ENCODE data around the gene CRACDL. TPM values are rescaled to one million over a fixed set of nuclear protein-coding genes. Genes with fewer than 3 reads are reported as not detected.

CRACDL gene
- total and polyA plus RNA-seq, 12 donors, result 0.33 to 3.4 (median 2.1) TPM

DNA sequence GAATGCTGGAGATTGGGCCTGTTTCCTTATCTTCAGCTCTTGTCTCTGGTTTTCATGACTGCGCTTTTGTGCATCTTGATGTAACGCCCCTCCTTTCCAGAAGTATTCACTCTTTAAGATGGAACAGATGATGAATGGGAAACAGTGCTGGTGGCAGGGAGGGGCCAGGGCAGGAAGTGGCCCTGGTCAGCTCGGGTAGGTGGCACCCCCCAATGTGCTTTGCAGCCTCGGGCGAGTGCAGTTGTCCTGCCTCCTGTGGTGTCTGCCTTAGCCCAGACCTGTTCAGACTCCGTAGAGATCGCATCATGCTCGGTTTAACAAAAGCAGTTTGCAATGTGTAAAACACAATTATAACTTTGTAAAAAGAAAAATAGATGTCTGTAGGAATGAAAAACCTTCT lies 188.1 kb downstream of the CRACDL start:
- Histone ChIP-seq H3K27ac (peak overlapping the region in 2 of 5 donors; percentile 6 to 73), H3K9me3 (replicated peaks in 1 of 3) (no peaks in the 10 kb centered on the region), H3K27me3 (no peaks in the 10 kb centered on the region), H3K4me1 (replicated peaks in 1 of 2) (peaks cover 0 to 8% of the 10 kb centered on the region in 2 donors), H3K4me3 (no peak overlapping the region), H3K36me3 (replicated peaks in 1 of 2) (no peaks in the 10 kb centered on the region)
- 52 to 65% (median 60%) methylated on average over 8 of the region's 8 CpGs for WGBS, 4 donors
- TF ChIP-seq POLR2A (IDR thresholded peaks at IDR 0.05) (no peak), CTCF (IDR thresholded peaks at IDR 0.05) (no peak)
- no peak for DNase-seq
- intact Hi-C loops (cut with DNase I), result no loop called here

GRCh38 chr2:98746426-98746825 lies 189.6 kb downstream of the CRACDL start:
- DNase-seq, result no peak
- no peaks in the 10 kb centered on the region for H3K27me3 ChIP-seq
- H3K9me3 ChIP-seq (replicated peaks in 1 of 3), result no peaks in the 10 kb centered on the region
- no peaks in the 10 kb centered on the region for H3K36me3 ChIP-seq (replicated peaks in 1 of 2)
- no peak overlapping the region for H3K27ac ChIP-seq
- TF ChIP-seq POLR2A (IDR thresholded peaks at IDR 0.05) (no peak), CTCF (IDR thresholded peaks at IDR 0.05) (no peak)
- H3K4me1 ChIP-seq (replicated peaks in 1 of 2), result peaks cover 0 to 8% of the 10 kb centered on the region in 2 donors
- H3K4me3 ChIP-seq, result no peak overlapping the region
- intact Hi-C loops (cut with DNase I), result no loop called here

GRCh38 chr2:98744595-98744994 lies 191.4 kb downstream of the CRACDL start:
- Histone ChIP-seq H3K9me3 (replicated peaks in 1 of 3) (no peaks in the 10 kb centered on the region), H3K4me3 (no peak overlapping the region), H3K4me1 (replicated peaks in 1 of 2) (peaks cover 0 to 8% of the 10 kb centered on the region in 2 donors), H3K27ac (no peak overlapping the region), H3K27me3 (no peaks in the 10 kb centered on the region), H3K36me3 (replicated peaks in 1 of 2) (no peaks in the 10 kb centered on the region)
- WGBS, 4 donors, result 69 to 84% (median 80%) methylated on average over 5 of the region's 5 CpGs
- intact Hi-C loops (cut with DNase I), result no loop called here
- TF ChIP-seq CTCF (IDR thresholded peaks at IDR 0.05) (no peak), POLR2A (IDR thresholded peaks at IDR 0.05) (no peak)
- DNase-seq, result peak in 1 of 7 donors; percentile 37

Small RNA genes within 50 kb of the gene (small RNA-seq; reads per million reads assigned to genes)
- gene RNU4-84P, result 0 reads per million in 2 donors
- gene RNU7-46P, result 0 reads per million in 2 donors

Other genes with a start within 250 kb of the CRACDL start
- gene MGAT4A, start 205.1 kb downstream of the CRACDL start, total RNA-seq, result 10 to 100 TPM in 7 of 9 donors, 1 to 10 TPM in 2; 5.2 to 34.4 (median 21.0) TPM
- gene MGAT4A, start 205.1 kb downstream of the CRACDL start, polyA plus RNA-seq, result 10 to 100 TPM in 1 of 3 donors, 1 to 10 TPM in 2; 5.9 to 14.4 (median 9.7) TPM
- gene C2orf15, start 205.5 kb upstream of the CRACDL start, total RNA-seq, result 1 to 10 TPM in 5 of 9 donors, under 1 TPM in 3, not detected in 1; 0.35 to 2.2 (median 1.2) TPM
- gene C2orf15, start 205.5 kb upstream of the CRACDL start, polyA plus RNA-seq, result 1 to 10 TPM in 1 of 3 donors, under 1 TPM in 2; 0.44 to 1.3 (median 0.88) TPM
- 10 to 100 TPM in 1 of 9 donors, 1 to 10 TPM in 8; 2.3 to 24.1 (median 7.7) TPM for gene TSGA10, start 218.7 kb upstream of the CRACDL start, total RNA-seq
- gene TSGA10, start 218.7 kb upstream of the CRACDL start, polyA plus RNA-seq, result 1 to 10 TPM; 3.0 to 5.0 (median 4.4) TPM
- 10 to 100 TPM in 2 of 9 donors, 1 to 10 TPM in 7; 4.4 to 11.4 (median 8.6) TPM for gene LIPT1, start 218.7 kb upstream of the CRACDL start, total RNA-seq
- 10 to 100 TPM; 12.6 to 14.7 (median 14.1) TPM for gene LIPT1, start 218.7 kb upstream of the CRACDL start, polyA plus RNA-seq
- 10 to 100 TPM; 14.4 to 48.1 (median 24.2) TPM for gene MITD1, start 244.8 kb upstream of the CRACDL start, total RNA-seq
- 10 to 100 TPM; 42.7 to 70.1 (median 51.1) TPM for gene MITD1, start 244.8 kb upstream of the CRACDL start, polyA plus RNA-seq
- gene MRPL30, start 245.0 kb upstream of the CRACDL start, total RNA-seq, result 10 to 100 TPM; 25.4 to 50.8 (median 32.3) TPM
- 10 to 100 TPM; 16.8 to 51.5 (median 17.4) TPM for gene MRPL30, start 245.0 kb upstream of the CRACDL start, polyA plus RNA-seq

Data from adrenal gland (tissue), 12 donors.